ENCODE data around the gene SLC6A11. TPM values are rescaled to one million over a fixed set of nuclear protein-coding genes. Genes with fewer than 3 reads are reported as not detected.

SLC6A11 gene
- total RNA-seq, 2 experiments from 2014 or later, result not detected

- Mint-ChIP-seq H3K4me3 (no peak overlapping the region), H3K36me3 (ENCODE audit: low read depth) (no peaks in the 10 kb centered on the region), H3K27me3 (peaks cover 7% of the 10 kb centered on the region), H3K4me1 (peaks cover 6% of the 10 kb centered on the region), H3K9me3 (no peaks in the 10 kb centered on the region), H3K27ac (no peak overlapping the region)
- ChIA-PET POLR2A (no interaction called here), CTCF (no interaction called here)
- no peak for DNase-seq
Observed at GRCh38 chr3:10779293-10779805, 36.7 kb upstream of the SLC6A11 start.

- H3K4me3 Mint-ChIP-seq, result no peak overlapping the region
- DNase-seq, result no peak
- peaks cover 12% of the 10 kb centered on the region for H3K27me3 Mint-ChIP-seq
- H3K27ac Mint-ChIP-seq, result no peak overlapping the region
- H3K4me1 Mint-ChIP-seq, result peaks cover 6% of the 10 kb centered on the region
- H3K36me3 Mint-ChIP-seq (ENCODE audit: low read depth), result no peaks in the 10 kb centered on the region
- POLR2A ChIA-PET, result no interaction called here
- CTCF ChIA-PET, result interaction anchor here (0.9 kb wide), 1 partner anchor 17 kb away, joined by 3 read pairs; no protein-coding TSS in a partner anchor
- H3K9me3 Mint-ChIP-seq, result no peaks in the 10 kb centered on the region
Observed at GRCh38 chr3:10780243-10780642, 35.8 kb upstream of the SLC6A11 start.

- no peak overlapping the region for H3K4me3 Mint-ChIP-seq
- ChIA-PET CTCF (no interaction called here), POLR2A (no interaction called here)
- peaks cover 6% of the 10 kb centered on the region for H3K4me1 Mint-ChIP-seq
- no peaks in the 10 kb centered on the region for H3K9me3 Mint-ChIP-seq
- no peak overlapping the region for H3K27ac Mint-ChIP-seq
- no peaks in the 10 kb centered on the region for H3K36me3 Mint-ChIP-seq (ENCODE audit: low read depth)
- DNase-seq, result no peak
- peaks cover 13% of the 10 kb centered on the region for H3K27me3 Mint-ChIP-seq
Observed at GRCh38 chr3:10780922-10781321, 35.1 kb upstream of the SLC6A11 start.

- peaks cover 6% of the 10 kb centered on the region for H3K4me1 Mint-ChIP-seq
- no peaks in the 10 kb centered on the region for H3K36me3 Mint-ChIP-seq (ENCODE audit: low read depth)
- DNase-seq, result no peak
- ChIA-PET CTCF (interaction anchor here (1.3 kb wide), 1 partner anchor 9 kb away, joined by 3 read pairs; no protein-coding TSS in a partner anchor), POLR2A (no interaction called here)
- no peak overlapping the region for H3K27ac Mint-ChIP-seq
- no peak overlapping the region for H3K4me3 Mint-ChIP-seq
- no peaks in the 10 kb centered on the region for H3K9me3 Mint-ChIP-seq
- H3K27me3 Mint-ChIP-seq, result peaks cover 16% of the 10 kb centered on the region
Observed at GRCh38 chr3:10781981-10782380, 34.0 kb upstream of the SLC6A11 start.

GRCh38 chr3:10783360-10784351 lies 32.4 kb upstream of the SLC6A11 start:
- DNase-seq, result peak; percentile 50
- Mint-ChIP-seq H3K4me1 (peaks cover 6% of the 10 kb centered on the region), H3K27me3 (peaks cover 23% of the 10 kb centered on the region), H3K9me3 (no peaks in the 10 kb centered on the region), H3K36me3 (ENCODE audit: low read depth) (no peaks in the 10 kb centered on the region), H3K27ac (no peak overlapping the region), H3K4me3 (no peak overlapping the region)
- ChIA-PET CTCF (no interaction called here), POLR2A (no interaction called here)

- Mint-ChIP-seq H3K4me3 (no peak overlapping the region), H3K27ac (no peak overlapping the region), H3K9me3 (no peaks in the 10 kb centered on the region), H3K27me3 (peaks cover 34% of the 10 kb centered on the region), H3K4me1 (peaks cover 6% of the 10 kb centered on the region), H3K36me3 (ENCODE audit: low read depth) (no peaks in the 10 kb centered on the region)
- ChIA-PET CTCF (no interaction called here), POLR2A (no interaction called here)
- DNase-seq, result no peak
Observed at GRCh38 chr3:10786640-10787039, 29.4 kb upstream of the SLC6A11 start.

GRCh38 chr3:10788451-10788850 lies 27.6 kb upstream of the SLC6A11 start:
- DNase-seq, result no peak
- no peak overlapping the region for H3K27ac Mint-ChIP-seq
- ChIA-PET CTCF (no interaction called here), POLR2A (no interaction called here)
- H3K4me1 Mint-ChIP-seq, result peaks cover 6% of the 10 kb centered on the region
- no peaks in the 10 kb centered on the region for H3K36me3 Mint-ChIP-seq (ENCODE audit: low read depth)
- no peaks in the 10 kb centered on the region for H3K9me3 Mint-ChIP-seq
- H3K4me3 Mint-ChIP-seq, result no peak overlapping the region
- H3K27me3 Mint-ChIP-seq, result peaks cover 31% of the 10 kb centered on the region

- H3K9me3 Mint-ChIP-seq, result no peaks in the 10 kb centered on the region
- DNase-seq, result no peak
- POLR2A ChIA-PET, result no interaction called here
- peaks cover 23% of the 10 kb centered on the region for H3K27me3 Mint-ChIP-seq
- H3K4me3 Mint-ChIP-seq, result no peak overlapping the region
- no peaks in the 10 kb centered on the region for H3K4me1 Mint-ChIP-seq
- H3K27ac Mint-ChIP-seq, result no peak overlapping the region
- H3K36me3 Mint-ChIP-seq (ENCODE audit: low read depth), result no peaks in the 10 kb centered on the region
- CTCF ChIA-PET, result no interaction called here
Observed at GRCh38 chr3:10790713-10791112, 25.3 kb upstream of the SLC6A11 start.

- ChIA-PET POLR2A (no interaction called here), CTCF (interaction anchor here (0.6 kb wide), 1 partner anchor 349 kb away, joined by 3 read pairs; no protein-coding TSS in a partner anchor)
- Mint-ChIP-seq H3K9me3 (no peaks in the 10 kb centered on the region), H3K4me3 (no peak overlapping the region), H3K27me3 (peaks cover 28% of the 10 kb centered on the region), H3K27ac (no peak overlapping the region), H3K4me1 (no peaks in the 10 kb centered on the region), H3K36me3 (ENCODE audit: low read depth) (no peaks in the 10 kb centered on the region)
- no peak for DNase-seq
Observed at GRCh38 chr3:10792208-10792607, 23.8 kb upstream of the SLC6A11 start.

- POLR2A ChIA-PET, result no interaction called here
- H3K4me3 Mint-ChIP-seq, result no peak overlapping the region
- H3K27ac Mint-ChIP-seq, result no peak overlapping the region
- no peaks in the 10 kb centered on the region for H3K4me1 Mint-ChIP-seq
- H3K9me3 Mint-ChIP-seq, result no peaks in the 10 kb centered on the region
- H3K27me3 Mint-ChIP-seq, result peaks cover 28% of the 10 kb centered on the region
- H3K36me3 Mint-ChIP-seq (ENCODE audit: low read depth), result no peaks in the 10 kb centered on the region
- CTCF ChIA-PET, result interaction anchor here (0.5 kb wide), 1 partner anchor 1670 kb away, joined by 3 read pairs; no protein-coding TSS in a partner anchor
- no peak for DNase-seq
Observed at GRCh38 chr3:10798600-10799367, 17.2 kb upstream of the SLC6A11 start.

- Mint-ChIP-seq H3K9me3 (no peaks in the 10 kb centered on the region), H3K27ac (no peak overlapping the region), H3K4me1 (no peaks in the 10 kb centered on the region), H3K4me3 (no peak overlapping the region), H3K36me3 (ENCODE audit: low read depth) (no peaks in the 10 kb centered on the region), H3K27me3 (peaks cover 16% of the 10 kb centered on the region)
- ChIA-PET CTCF (no interaction called here), POLR2A (no interaction called here)
- no peak for DNase-seq
Observed at GRCh38 chr3:10804183-10804648, 11.8 kb upstream of the SLC6A11 start.

- Mint-ChIP-seq H3K9me3 (no peaks in the 10 kb centered on the region), H3K36me3 (ENCODE audit: low read depth) (no peaks in the 10 kb centered on the region), H3K4me1 (no peaks in the 10 kb centered on the region), H3K27ac (no peak overlapping the region), H3K4me3 (no peak overlapping the region), H3K27me3 (peaks cover 12% of the 10 kb centered on the region)
- ChIA-PET POLR2A (no interaction called here), CTCF (no interaction called here)
- DNase-seq, result no peak
Observed at GRCh38 chr3:10806006-10806405, 10.0 kb upstream of the SLC6A11 start.

GRCh38 chr3:10808130-10808735 lies 7.8 kb upstream of the SLC6A11 start:
- Mint-ChIP-seq H3K4me1 (no peaks in the 10 kb centered on the region), H3K36me3 (ENCODE audit: low read depth) (no peaks in the 10 kb centered on the region), H3K9me3 (no peaks in the 10 kb centered on the region), H3K4me3 (no peak overlapping the region), H3K27me3 (peaks cover 12% of the 10 kb centered on the region), H3K27ac (no peak overlapping the region)
- DNase-seq, result no peak
- ChIA-PET CTCF (no interaction called here), POLR2A (no interaction called here)

Measured in activated CD4-positive, alpha-beta T cell treated with anti-CD3 and anti-CD28 coated beads, Interleukin-2, amount 10 ng/mL, durations not matched to agents 7 days and 5 days (primary cell).